Measurements from ENCODE around the gene C1S. TPM values are rescaled to one million over a fixed set of nuclear protein-coding genes. Genes with fewer than 3 reads are reported as not detected.
"Not testable (repeated sequence)": the region's sequence is repeated elsewhere in the genome, so short reads cannot be mapped to it uniquely, and the experiment has no call there.

Gene C1S
- total and polyA plus RNA-seq, 8 donors: 20.4 to 162 (median 41.8) TPM

- 79 to 81% methylated on average over 10 of the region's 10 CpGs for WGBS, 2 donors
- Histone ChIP-seq H3K4me1 (peaks cover 0 to 4% (median 3%) of the 10 kb centered on the region in 3 donors), H3K27ac (no peak overlapping the region), H3K36me3 (peaks cover 0 to 13% (median 4%) of the 10 kb centered on the region in 3 donors), H3K27me3 (no peaks in the 10 kb centered on the region), H3K4me3 (no peak overlapping the region), H3K9me3 (no peaks in the 10 kb centered on the region)
- FAIRE-seq (no peak), DNase-seq (no peak), ATAC-seq (peak in 2 of 4 donors; percentile 20 to 29)
- intact Hi-C loops (cut with DNase I): loop anchor here in 1 of 3 donors (10.0 kb wide), 1 partner anchor 157 kb away; the partner anchor contains the start of genes C12orf57 and RNU7-1
- TF ChIP-seq CTCF (IDR thresholded peaks at IDR 0.05): no peak
These were observed 41.2 kb downstream of the C1S start for GRCh38 chr12:7101694-7102131.

- Histone ChIP-seq H3K27me3 (no peaks in the 10 kb centered on the region), H3K4me1 (peaks cover 5 to 12% (median 8%) of the 10 kb centered on the region in 3 donors), H3K36me3 (peaks cover 0 to 13% (median 4%) of the 10 kb centered on the region in 3 donors), H3K9me3 (no peaks in the 10 kb centered on the region), H3K4me3 (no peak overlapping the region), H3K27ac (no peak overlapping the region)
- ATAC-seq: no peak
- no peak for FAIRE-seq
- intact Hi-C loops (cut with DNase I): loop anchor here in 1 of 3 donors (10.0 kb wide), 1 partner anchor 158 kb away; the partner anchor contains the start of genes C12orf57 and RNU7-1
- 76% methylated on average over 3 of the region's 3 CpGs for WGBS, 2 donors
- TF ChIP-seq CTCF (IDR thresholded peaks at IDR 0.05): no peak
- DNase-seq: no peak
These were observed 42.1 kb downstream of the C1S start for GRCh38 chr12:7102582-7102981.

GRCh38 chr12:7103837-7104584 is 43.5 kb downstream of the C1S start:
- no peaks in the 10 kb centered on the region for H3K27me3 ChIP-seq
- no peak for ATAC-seq
- 88 to 91% methylated on average over 14 of the region's 14 CpGs for WGBS, 2 donors
- no peak for FAIRE-seq
- H3K27ac ChIP-seq: no peak overlapping the region
- no peak for DNase-seq
- H3K36me3 ChIP-seq: peaks cover 0 to 13% (median 4%) of the 10 kb centered on the region in 3 donors
- H3K9me3 ChIP-seq: no peaks in the 10 kb centered on the region
- intact Hi-C loops (cut with DNase I): loop anchor here in 1 of 3 donors (10.0 kb wide), 1 partner anchor 159 kb away; the partner anchor contains the start of genes C12orf57 and RNU7-1
- peaks cover 5 to 12% (median 9%) of the 10 kb centered on the region in 3 donors for H3K4me1 ChIP-seq
- no peak for TF ChIP-seq CTCF (IDR thresholded peaks at IDR 0.05)
- no peak overlapping the region for H3K4me3 ChIP-seq

- Histone ChIP-seq H3K27me3 (no peaks in the 10 kb centered on the region), H3K27ac (no peak overlapping the region), H3K36me3 (peaks cover 0 to 6% (median 4%) of the 10 kb centered on the region in 3 donors), H3K4me1 (peaks cover 5 to 17% (median 9%) of the 10 kb centered on the region in 3 donors), H3K4me3 (no peak overlapping the region), H3K9me3 (no peaks in the 10 kb centered on the region)
- DNase-seq (no peak), FAIRE-seq (no peak), ATAC-seq (no peak)
- 96 to 100% methylated on average over 1 of the region's 1 CpG for whole genome bisulfite sequencing, 2 donors
- TF ChIP-seq CTCF (IDR thresholded peaks at IDR 0.05): no peak
- intact Hi-C loops (cut with DNase I): loop anchor here in 1 of 3 donors (10.0 kb wide), 1 partner anchor 161 kb away; the partner anchor contains the start of genes C12orf57 and RNU7-1
These were observed 45.6 kb downstream of the C1S start for GRCh38 chr12:7106082-7106481.

GRCh38 chr12:7107181-7107580 is 46.7 kb downstream of the C1S start:
- WGBS, 2 donors: 97 to 99% methylated on average over 5 of the region's 5 CpGs
- H3K27me3 ChIP-seq, FAIRE-seq, H3K36me3 ChIP-seq, H3K9me3 ChIP-seq, ATAC-seq, DNase-seq: not testable (repeated sequence)
- H3K4me3 ChIP-seq: peak overlapping the region in 3 of 4 donors; percentile 39 to 71 (median 54)
- H3K27ac ChIP-seq: peak overlapping the region; percentile 69 to 98 (median 91)
- peaks cover 5 to 17% (median 9%) of the 10 kb centered on the region in 3 donors for H3K4me1 ChIP-seq
- intact Hi-C loops (cut with DNase I): loop anchor here in 1 of 3 donors (10.0 kb wide), 1 partner anchor 162 kb away; the partner anchor contains the start of genes C12orf57 and RNU7-1
